Measurements from ENCODE around the gene LHX5.

GRCh38 chr12:113439606-113440030 lies 32.1 kb downstream of the LHX5 start:
- TF ChIP-seq POLR2A (IDR thresholded peaks at IDR 0.05; ENCODE audit: low read depth, low read length) (no peak), POLR2AphosphoS5 (IDR thresholded peaks at IDR 0.05; ENCODE audit: low read depth, low read length) (no peak), TAF1 (IDR thresholded peaks at IDR 0.05; ENCODE audit: borderline replicate concordance, low read depth, low read length) (no peak)
